ENCODE results near the gene F5. TPM values are rescaled to one million over a fixed set of nuclear protein-coding genes. Genes with fewer than 3 reads are reported as not detected.

The F5 gene
- total and polyA plus RNA-seq, 9 of the 15 experiments (the other 6 are each of a cell fraction or from before 2014, with no cell fraction given): 0.03 to 0.13 TPM; not detected in 7

DNA sequence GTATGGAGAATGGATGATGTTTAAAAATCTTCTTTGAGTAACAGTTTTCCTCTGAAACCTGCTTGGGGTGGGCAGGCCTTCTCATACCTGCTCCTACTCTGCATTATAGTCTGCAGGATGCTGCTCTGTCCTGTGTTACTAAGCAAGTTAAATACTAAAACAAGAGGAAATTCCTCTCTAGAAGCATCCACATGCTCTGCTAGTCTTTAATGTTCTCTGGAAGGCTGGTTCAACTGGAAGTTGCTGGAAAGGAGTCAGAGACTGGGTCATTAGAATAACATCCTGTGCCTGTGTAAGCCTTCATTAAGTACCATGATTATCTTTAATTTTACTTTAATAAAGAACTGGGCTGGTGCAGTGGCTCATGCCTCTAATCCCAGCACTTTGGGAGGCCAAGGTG lies 37.8 kb upstream of the F5 start (continued):
- TF ChIP-seq, protein P1, sequence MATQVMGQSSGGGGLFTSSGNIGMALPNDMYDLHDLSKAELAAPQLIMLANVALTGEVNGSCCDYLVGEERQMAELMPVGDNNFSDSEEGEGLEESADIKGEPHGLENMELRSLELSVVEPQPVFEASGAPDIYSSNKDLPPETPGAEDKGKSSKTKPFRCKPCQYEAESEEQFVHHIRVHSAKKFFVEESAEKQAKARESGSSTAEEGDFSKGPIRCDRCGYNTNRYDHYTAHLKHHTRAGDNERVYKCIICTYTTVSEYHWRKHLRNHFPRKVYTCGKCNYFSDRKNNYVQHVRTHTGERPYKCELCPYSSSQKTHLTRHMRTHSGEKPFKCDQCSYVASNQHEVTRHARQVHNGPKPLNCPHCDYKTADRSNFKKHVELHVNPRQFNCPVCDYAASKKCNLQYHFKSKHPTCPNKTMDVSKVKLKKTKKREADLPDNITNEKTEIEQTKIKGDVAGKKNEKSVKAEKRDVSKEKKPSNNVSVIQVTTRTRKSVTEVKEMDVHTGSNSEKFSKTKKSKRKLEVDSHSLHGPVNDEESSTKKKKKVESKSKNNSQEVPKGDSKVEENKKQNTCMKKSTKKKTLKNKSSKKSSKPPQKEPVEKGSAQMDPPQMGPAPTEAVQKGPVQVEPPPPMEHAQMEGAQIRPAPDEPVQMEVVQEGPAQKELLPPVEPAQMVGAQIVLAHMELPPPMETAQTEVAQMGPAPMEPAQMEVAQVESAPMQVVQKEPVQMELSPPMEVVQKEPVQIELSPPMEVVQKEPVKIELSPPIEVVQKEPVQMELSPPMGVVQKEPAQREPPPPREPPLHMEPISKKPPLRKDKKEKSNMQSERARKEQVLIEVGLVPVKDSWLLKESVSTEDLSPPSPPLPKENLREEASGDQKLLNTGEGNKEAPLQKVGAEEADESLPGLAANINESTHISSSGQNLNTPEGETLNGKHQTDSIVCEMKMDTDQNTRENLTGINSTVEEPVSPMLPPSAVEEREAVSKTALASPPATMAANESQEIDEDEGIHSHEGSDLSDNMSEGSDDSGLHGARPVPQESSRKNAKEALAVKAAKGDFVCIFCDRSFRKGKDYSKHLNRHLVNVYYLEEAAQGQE (IDR thresholded peaks at IDR 0.05; ENCODE audit: borderline replicate concordance): no peak
- TF ChIP-seq, protein P1 (CRISPR knock-in tag; IDR thresholded peaks at IDR 0.05; ENCODE audit: low read depth): no peak
- no peak for TF ChIP-seq HNRNPLL (IDR thresholded peaks at IDR 0.05; ENCODE audit: low read depth, low read length, poor library complexity, severe bottlenecking)
- TF ChIP-seq, protein P2, sequence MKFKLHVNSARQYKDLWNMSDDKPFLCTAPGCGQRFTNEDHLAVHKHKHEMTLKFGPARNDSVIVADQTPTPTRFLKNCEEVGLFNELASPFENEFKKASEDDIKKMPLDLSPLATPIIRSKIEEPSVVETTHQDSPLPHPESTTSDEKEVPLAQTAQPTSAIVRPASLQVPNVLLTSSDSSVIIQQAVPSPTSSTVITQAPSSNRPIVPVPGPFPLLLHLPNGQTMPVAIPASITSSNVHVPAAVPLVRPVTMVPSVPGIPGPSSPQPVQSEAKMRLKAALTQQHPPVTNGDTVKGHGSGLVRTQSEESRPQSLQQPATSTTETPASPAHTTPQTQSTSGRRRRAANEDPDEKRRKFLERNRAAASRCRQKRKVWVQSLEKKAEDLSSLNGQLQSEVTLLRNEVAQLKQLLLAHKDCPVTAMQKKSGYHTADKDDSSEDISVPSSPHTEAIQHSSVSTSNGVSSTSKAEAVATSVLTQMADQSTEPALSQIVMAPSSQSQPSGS (CRISPR knock-in tag; IDR thresholded peaks at IDR 0.05): no peak
- TF ChIP-seq CBX3 (IDR thresholded peaks at IDR 0.05; ENCODE audit: borderline replicate concordance in 1 of 2, low read length in 2 of 2): no peak
- TF ChIP-seq ZNF232 (CRISPR knock-in tag; IDR thresholded peaks at IDR 0.05): no peak
